ENCODE results near the gene CITED2.
A peak's percentile ranks its signal among the peaks of the same experiment; 100 is the strongest.

CITED2 gene

GRCh38 chr6:139329224-139329623 lies 45.2 kb downstream of the CITED2 start:
- DNase-seq = no peak

GRCh38 chr6:139327038-139327437 lies 47.4 kb downstream of the CITED2 start:
- DNase-seq = no peak

- no peak for DNase-seq
Measured at GRCh38 chr6:139325686-139326085, 48.8 kb downstream of the CITED2 start.

GRCh38 chr6:139325125-139325524 lies 49.3 kb downstream of the CITED2 start:
- no peak for DNase-seq

- DNase-seq = no peak
Measured at GRCh38 chr6:139324301-139324555, 50.2 kb downstream of the CITED2 start.

- peak; percentile 70 for DNase-seq
Measured at GRCh38 chr6:139323511-139324300, 50.7 kb downstream of the CITED2 start.
